ENCODE results near the gene KCNH6.

Gene KCNH6

DNA sequence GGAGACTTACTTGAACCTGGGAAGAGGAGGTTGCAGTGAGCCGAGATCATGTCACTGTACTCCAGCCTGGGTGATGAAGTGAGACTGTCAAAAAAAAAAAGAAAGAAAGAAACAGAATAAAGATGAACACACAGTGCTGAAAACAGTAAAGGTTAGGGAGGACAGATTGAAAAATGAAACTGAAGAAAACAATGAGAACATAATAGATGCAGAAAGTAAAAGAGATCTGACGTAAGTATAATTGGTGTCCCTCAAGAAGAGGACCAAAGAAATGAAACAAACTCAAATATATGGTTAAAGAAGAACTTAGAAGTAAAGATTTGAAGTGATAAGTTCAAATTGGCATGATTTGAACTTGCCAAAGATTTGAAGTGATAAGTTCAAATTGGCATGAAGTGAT, 34.3 kb downstream of the KCNH6 start:
- no peak for DNase-seq

DNA sequence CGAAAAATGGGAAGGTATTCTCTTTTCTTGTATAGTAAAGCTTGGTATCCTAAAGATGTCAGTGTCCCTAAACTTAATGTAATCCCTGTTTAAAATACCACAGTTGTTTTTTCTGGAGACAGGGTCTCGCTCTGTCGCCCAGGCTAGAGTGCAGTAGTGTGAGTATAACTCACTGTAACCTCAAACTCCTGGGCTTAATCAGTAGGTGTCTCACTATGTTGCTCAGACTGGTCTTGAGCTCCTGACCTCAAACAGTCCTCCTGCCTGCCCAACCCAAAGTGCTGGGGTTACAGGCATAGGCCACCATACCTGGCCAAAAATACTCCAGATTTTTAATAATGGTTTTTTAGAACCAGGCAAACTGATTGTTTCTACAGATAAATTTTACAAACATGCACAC, 35.3 kb downstream of the KCNH6 start:
- DNase-seq: no peak

DNA sequence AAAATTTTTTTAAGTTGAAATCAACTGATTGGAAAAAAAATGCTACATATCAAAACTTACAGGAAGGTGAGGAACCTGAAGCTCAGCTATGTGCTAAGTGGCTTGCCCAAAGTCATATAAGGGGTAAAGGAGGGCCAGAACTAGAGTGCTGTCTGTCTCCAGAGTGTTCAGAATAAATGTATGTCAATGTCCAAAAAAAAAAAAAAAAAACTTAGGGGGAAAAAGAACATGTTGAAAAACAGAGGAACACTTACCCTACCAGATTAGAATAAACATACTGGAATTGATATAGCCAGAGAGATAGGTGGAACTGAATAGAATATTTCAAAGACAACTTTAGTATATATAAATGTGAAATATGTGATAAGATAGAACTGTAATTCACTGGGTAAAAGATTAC, 38.7 kb downstream of the KCNH6 start:
- no peak for DNase-seq

DNA sequence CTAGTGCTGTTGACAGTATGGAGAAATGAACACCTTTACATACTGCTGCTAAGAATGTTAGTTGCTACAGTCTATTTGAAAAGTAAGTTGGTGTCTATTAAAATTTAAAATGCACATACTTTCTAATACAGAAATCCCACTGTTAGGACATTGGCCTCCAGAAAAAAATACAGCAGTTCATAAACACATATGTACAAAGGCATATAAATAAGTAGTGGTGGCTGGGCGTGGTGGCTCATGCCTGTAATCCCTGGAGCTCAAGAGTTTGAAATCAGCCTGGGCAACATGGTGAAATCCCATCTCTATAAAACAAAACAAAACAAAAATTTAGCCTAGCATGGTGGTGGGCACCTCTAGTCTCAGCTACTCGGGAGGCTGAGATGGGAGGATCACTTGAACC, 40.2 kb downstream of the KCNH6 start:
- no peak for DNase-seq

DNA sequence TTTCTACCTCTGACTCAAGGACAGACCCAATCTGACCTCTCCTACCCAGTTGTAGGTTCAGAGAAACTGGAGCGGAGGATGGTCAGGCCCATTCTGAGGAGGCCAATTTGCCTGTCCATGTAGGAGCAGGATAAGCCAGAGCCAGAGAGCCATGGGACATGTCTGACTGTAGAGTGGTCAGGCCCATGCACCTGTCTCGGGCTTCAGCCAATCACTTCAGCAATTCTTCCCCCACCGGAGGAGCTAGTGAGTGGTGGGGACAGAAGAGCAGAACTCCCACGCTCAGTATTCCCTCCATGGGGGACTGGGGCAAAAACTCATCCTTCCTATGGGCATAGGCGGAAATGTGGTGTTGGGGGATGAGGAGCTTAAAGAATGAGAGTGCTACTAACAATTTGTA, 41.4 kb downstream of the KCNH6 start:
- DNase-seq: no peak

DNA sequence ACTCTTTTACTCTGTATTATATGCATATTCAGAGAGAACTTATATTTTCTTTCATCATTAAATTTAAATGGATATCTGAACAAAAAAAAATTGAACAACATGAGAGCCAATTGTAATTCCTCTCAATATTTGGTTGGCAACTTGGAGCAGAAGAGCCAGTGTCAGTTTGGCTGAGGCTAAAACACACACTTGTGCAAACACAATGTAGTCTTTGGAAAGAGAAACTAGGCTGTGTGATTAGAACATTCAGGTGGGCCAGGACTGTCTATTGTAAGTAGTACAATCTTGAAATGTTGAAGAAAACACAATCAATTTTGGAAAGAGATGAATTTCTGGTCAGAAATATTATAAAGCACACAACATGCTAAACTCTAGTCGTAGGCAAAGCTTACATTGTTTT, 44.1 kb downstream of the KCNH6 start:
- DNase-seq: no peak

DNA sequence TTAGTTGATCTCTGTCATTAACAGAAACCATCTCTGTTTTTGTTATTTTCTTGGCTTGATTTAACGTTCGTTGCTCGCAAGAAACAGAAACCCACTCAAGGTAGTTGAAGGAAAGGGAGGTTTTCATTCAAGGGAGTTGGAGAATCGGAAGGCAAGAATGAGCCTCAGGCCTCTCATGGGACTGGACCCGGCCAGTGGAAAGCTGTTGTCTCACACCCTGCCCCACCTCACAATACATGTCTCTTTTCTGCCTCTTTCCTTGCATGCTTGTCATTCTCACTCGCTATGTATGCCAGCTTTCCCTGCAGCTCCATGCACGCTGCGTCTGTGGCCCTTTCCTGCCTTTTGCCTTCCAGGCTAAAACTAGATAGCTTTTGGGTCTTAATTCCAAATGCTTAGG, 45.4 kb downstream of the KCNH6 start:
- no peak for DNase-seq

DNA sequence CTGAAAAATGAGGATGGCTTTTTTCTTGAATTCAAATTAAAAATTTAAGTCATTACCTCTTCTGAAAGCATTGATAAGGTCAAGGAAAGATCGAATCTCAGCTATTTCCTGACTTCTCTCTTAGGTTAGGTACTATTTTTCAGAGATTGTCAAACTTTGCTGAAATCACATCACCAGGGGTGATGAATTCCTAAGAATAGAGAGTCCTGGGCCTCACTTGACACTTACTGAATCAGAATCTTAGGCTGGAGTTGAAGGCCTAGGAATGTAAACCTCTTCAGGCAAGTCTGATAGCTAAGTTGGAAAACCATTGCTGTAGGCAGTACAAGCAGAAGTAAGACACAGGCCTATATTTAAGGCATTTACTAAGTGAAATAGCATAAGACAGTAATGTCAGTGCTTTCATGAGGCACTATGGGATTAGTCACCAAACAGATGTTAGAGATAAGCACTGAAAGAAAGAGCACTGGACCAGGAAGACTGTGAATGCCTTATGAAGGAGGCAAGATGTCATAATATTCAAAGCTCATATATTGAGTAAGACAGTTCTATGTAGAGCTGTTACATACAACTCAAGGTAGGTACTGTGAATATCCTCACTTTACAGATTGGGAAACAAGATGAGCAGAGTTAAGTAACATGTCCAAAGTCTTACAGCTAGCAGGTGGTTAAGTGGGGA, 48.6 kb downstream of the KCNH6 start:
- peak; percentile 36 for DNase-seq

DNA sequence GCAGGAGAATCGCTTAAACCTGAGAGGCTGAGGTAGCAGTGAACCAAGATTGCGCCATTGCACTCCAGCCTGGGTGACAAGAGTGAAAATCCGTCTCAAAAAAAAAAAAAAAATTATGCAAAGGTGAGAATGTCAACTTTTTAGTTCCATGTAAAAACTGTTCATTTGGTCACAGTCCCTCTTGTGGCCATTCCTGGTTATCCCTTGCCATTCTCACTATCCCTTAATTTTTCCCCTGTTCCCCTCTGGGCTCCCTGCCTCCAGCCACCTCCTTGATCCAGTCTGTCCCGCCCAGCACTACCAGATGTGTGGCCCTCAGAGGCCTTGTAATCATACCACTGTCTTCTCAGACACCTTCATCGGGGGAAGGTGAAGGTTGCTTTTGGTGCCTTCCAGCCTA, 50.5 kb downstream of the KCNH6 start:
- DNase-seq: no peak

DNA sequence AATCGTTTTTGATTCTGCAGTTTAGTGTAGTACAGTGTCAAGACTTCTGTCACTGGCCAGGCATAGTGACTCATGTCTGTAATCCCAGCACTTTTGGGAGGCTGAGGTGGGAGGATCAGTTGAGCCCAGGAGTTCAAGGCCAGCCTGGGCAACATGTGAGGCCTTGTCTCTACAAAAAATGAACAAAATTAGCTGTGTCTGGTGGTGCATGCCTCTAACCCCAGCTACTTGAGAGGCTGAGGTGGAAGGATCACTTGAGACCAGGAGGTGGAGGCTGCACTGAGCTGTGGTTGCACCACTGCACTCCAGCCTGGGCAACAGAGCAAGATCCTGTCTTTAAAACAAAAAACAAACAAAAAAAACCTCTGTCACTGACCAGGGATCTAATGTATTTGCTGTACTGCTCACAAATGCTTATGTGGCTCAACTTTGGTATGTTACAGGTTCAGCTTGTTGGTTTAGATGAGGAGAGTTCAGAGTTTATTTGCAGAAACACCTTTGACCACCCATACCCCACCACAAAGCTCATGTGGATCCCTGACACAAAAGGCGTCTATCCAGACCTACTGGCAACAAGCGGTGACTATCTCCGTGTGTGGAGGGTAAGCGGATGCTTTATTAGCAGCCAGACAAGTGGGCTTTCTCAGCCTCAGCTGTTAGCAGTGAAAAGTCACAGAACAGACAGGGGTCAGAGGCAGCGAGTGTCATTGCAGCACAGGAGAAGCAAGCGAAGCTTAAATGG, 55.0 kb downstream of the KCNH6 start:
- DNase-seq: no peak

DNA sequence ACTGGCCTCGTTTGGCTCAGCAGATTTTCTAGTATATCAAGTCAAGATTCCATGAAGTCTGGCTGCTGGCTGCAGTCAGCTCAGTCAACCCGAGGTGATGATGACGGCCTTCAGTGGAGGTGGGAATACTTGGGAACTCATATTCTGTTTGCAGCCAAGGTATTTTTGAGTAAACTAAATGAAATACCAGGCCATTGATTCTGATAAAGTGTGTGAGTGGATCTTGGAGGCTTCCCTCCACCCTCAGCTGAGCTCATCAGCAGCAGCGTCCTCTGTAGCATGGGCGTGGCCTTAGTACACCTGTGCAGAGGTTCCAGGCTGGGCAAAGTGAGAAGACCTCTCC, 55.6 kb downstream of the KCNH6 start:
- DNase-seq: no peak

DNA sequence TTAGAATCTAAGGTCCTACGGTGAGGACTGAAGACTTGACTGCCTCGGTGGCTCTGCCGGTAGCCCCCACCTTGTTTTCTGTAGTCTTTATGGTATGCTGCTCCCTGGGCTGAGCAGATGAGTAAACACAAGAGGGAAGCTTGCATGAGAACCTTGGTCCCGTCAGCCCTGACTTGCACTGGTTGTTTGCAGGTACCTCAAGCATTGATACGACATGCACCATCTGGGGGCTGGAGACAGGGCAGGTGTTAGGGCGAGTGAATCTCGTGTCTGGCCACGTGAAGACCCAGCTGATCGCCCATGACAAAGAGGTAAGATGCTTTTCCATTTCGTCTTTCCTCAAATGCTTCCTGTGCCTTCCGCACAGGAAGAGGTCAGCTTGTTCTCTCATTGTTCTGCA, 56.5 kb downstream of the KCNH6 start:
- no peak for DNase-seq

DNA sequence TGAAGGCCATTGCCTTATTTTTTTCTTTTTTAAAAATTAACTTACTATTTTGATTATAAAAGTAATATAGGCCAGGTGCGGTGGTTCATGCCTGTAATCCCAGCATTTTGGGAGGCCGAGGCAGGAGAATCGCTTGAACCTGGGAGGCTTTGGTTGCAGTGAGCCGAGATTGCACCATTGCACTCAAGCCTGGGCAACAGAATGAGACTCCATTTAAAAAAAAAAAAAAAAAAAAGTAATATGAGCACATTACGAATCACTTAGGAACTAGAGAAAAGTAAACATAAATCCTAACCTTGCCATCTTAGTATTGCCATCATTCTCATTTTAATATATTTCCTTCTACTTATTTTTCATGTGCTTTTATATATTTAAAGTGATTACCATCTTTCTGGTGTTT, 64.6 kb downstream of the KCNH6 start:
- DNase-seq: no peak

DNA sequence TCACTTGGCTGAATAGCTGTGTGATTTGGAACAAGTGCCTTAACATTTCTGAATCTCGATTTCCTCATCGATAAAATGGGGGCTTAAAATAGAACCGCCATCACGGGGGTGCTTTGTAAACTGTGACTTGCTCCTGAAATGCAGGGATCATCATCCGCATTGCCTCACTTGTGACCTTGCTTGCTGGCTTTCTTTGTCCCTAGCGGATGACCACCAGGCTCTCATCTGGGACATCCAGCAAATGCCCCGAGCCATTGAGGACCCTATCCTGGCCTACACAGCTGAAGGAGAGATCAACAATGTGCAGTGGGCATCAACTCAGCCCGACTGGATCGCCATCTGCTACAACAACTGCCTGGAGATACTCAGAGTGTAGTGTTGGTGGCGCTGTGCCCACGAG, 65.6 kb downstream of the KCNH6 start:
- no peak for DNase-seq

DNA sequence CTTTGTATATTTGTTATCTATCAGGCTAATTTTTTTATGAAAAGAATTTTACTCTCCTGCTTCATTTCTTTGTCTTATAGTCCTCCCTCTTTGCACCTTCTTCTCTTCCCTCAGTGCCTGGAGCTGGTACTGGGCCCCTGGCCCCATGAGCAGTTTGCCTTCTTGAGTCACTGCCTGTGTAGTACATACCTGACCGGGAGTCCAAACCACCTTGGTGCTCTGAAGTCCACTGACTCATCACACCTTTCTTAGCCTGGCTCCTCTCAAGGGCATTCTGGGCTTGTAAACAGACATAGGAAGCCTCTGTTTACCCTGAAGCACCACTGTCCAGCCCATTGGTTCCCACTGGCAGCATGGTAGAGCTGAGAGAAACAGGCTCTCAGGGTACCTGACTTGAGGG, 66.5 kb downstream of the KCNH6 start:
- no peak for DNase-seq

DNA sequence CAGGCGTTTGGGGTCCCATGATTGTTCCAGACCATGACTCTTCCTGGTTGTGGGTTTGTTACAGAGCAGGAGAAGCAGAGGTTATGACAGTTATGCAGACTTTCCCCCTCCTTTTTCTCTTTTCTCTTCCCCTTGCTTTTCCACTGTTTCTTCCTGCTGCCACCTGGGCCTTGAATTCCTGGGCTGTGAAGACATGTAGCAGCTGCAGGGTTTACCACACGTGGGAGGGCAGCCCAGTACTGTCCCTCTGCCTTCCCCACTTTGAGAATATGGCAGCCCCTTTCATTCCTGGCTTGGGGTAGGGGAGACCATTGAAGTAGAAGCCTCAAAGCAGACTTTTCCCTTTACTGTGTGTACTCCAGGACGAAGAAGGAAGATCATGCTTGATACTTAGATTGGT, 69.6 kb downstream of the KCNH6 start:
- DNase-seq: no peak

DNA sequence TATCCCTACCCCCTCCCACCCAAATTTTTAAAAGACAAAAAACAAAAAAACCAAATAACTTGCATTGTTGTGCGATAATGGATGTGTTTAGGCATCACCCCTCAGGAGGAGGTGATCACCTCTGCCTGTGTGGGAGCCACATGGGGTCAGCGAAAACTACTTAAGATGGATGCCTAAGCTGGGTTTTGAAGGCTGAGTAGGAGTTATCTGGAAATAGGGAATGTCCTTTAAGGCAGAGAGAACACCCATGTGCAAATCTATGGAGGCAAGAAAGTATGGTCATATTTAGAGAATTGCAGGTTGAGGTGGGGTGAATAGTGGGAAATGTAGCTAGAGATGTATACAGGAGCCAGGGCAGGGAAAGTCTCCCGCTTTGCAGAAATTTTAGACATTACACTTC, 72.0 kb downstream of the KCNH6 start:
- DNase-seq: no peak
